GM13976 (cell line): ENCODE measurements around the gene ADSS1.

Experiments
- DNase-seq: peaks from one replicate; pipeline ENCODE4 v3.0.0; 2012; ENCODE audit warnings: low spot score
- in situ Hi-C: fragments of 300-500 bp; cut with MboI; formaldehyde crosslinking; loops from one replicate; pipeline ENCODE4 v1.12.0; 2022; ENCODE audit warnings: low sequenced_read_pairs, mixed read lengths, inconsistent platforms; ENCODE audit not compliant: unreplicated experiment
- TF ChIP-seq, protein P1 (sequence below): IDR thresholded peaks from 2 replicates; pipeline ENCODE4 v1.5.1; 2012; ENCODE audit warnings: borderline replicate concordance, mild to moderate bottlenecking; ENCODE audit not compliant: insufficient read depth; ENCODE audit errors: extremely low read depth, missing control alignments, control extremely low read depth

The ADSS1 gene

DNA sequence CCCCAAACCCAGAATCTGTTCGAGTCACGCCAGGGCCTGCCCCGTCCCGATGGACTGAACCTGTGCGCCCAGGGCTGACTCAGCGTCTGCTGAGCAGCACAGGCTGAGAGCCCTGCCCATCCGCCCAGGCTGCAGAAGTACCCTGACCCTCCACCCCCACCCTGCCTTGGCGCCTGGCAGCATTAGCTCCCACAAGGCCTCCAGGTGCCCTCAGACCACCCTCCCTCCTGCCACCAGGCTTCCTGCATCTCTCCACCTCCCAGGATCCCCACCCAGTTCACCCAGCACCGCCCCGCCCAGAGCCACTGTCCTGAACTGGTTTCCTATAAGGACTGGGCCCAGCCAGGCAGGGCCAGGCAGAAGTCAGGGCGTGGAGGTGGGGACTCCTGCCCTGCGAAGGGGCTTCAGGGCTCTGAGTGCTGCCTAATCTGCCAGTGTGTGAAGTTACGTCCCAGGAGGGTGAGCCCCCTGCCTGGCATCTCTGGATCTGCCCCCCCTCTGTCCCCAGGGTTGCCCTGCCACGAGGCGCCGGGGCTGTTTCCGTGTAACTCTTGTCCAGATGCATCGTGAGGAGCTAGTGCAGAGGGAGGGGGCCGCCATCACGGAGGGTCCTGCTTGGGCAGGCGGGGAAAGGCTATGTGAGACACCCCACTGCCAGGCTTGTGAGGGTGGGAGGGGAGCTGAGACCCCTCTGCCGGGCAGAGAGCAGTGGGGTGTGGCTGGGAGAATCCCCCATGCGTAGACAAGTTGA lies 9.1 kb downstream of the ADSS1 start:
- TF ChIP-seq, protein P1, sequence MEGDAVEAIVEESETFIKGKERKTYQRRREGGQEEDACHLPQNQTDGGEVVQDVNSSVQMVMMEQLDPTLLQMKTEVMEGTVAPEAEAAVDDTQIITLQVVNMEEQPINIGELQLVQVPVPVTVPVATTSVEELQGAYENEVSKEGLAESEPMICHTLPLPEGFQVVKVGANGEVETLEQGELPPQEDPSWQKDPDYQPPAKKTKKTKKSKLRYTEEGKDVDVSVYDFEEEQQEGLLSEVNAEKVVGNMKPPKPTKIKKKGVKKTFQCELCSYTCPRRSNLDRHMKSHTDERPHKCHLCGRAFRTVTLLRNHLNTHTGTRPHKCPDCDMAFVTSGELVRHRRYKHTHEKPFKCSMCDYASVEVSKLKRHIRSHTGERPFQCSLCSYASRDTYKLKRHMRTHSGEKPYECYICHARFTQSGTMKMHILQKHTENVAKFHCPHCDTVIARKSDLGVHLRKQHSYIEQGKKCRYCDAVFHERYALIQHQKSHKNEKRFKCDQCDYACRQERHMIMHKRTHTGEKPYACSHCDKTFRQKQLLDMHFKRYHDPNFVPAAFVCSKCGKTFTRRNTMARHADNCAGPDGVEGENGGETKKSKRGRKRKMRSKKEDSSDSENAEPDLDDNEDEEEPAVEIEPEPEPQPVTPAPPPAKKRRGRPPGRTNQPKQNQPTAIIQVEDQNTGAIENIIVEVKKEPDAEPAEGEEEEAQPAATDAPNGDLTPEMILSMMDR: no peak
- no peak for DNase-seq
- in situ Hi-C loops: no loop called here

- DNase-seq: no peak
- TF ChIP-seq, protein P1: no peak
- in situ Hi-C loops: no loop called here
Measured at GRCh38 chr14:104734051-104734587, 10.1 kb downstream of the ADSS1 start.

DNA sequence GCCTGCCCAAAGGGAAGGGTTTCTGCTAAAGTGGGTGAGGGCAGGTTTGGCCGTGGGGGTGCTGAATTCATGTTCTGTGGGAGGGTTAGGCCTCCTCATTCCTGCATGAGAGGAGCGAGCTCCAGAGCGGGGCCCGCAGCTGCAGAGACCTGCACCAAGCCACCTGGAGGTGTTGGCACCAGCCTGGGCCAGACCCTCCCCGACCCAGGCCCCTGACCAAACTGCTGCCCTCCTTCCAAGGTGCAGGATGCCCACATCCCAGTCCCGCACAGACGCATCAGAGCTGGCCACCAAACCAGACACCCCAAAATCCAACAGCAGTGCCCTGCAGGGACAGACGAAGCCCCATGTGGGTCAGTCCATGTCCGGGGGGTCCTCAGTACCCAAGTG lies 10.6 kb downstream of the ADSS1 start:
- TF ChIP-seq, protein P1: no peak
- in situ Hi-C loops: no loop called here
- DNase-seq: no peak

- in situ Hi-C loops: no loop called here
- DNase-seq: no peak
- TF ChIP-seq, protein P1: no peak
Measured at GRCh38 chr14:104734991-104735779, 11.2 kb downstream of the ADSS1 start.

GRCh38 chr14:104735830-104736642 lies 12.0 kb downstream of the ADSS1 start:
- TF ChIP-seq, protein P1: no peak
- DNase-seq: no peak
- in situ Hi-C loops: no loop called here
